SH-SY5Y (cell line): ENCODE results near the gene RNF41.

ENCODE experiments used
- GATA2 ChIP-seq: IDR thresholded peaks from 2 replicates; pipeline ENCODE4 v1.6.1; 2011; ENCODE audit warnings: mild to moderate bottlenecking, low read depth, low read length
- GATA3 ChIP-seq: IDR thresholded peaks from 2 replicates; pipeline ENCODE4 v1.6.1; 2011; ENCODE audit warnings: low read depth, mild to moderate bottlenecking, low read length, moderate library complexity

GRCh38 chr12:56206452-56207166, 15.1 kb downstream of the RNF41 start:
- TF ChIP-seq GATA2 (no peak), GATA3 (no peak)
